ENCODE results near the gene GLB1L. TPM values are rescaled to one million over a fixed set of nuclear protein-coding genes. Genes with fewer than 3 reads are reported as not detected.
A peak's percentile ranks its signal among the peaks of the same experiment; 100 is the strongest.

Gene GLB1L
- total and polyA plus RNA-seq, 2 of the 8 experiments (the other 6 are each of a cell fraction or from before 2014, with no cell fraction given) = 3.7 to 4.0 TPM

DNA sequence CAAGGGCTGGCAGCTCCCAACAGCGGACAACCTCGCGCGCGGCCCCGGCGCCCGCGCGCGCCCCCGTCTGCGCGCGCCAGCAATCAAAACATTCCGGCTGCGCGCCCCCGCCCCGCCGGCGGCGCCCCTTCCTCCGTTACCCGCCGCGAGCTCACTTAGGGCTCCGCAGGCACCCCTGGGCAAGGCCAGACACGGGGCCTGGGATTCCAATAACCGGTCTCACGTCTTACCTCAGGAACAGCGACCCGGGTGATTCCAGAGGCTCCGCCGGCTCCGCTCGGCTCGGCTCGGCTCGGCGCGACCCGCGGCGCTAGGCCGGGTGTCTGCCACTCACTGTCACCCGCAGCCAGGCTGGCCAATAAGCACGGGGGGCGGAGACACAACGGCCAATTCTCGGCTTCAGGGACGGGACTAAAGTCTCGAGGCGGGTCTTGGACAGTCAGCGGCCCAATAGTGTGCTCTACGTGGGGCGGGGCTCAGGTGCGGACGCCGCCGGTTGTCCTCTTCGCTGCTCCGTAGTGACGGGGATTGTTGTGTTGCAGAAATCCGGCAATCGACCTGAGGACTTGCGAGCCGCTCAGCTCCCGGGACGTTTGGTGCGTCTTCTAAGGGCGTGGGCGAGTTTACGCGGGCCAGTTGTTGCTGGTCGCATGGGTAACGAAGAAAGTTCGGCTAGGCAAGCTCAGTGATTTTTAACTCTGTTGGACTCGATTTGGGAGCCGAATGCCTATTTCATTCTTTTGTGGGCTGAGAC lies 15.8 kb downstream of the GLB1L start, which contains the start of the genes ANKZF1 and ATG9A (continued):
- TF ChIP-seq MAX (IDR thresholded peaks at IDR 0.05) = peak; percentile 48; the same call in 1 of the 2 replicates
- TF ChIP-seq GABPA (IDR thresholded peaks at IDR 0.05; ENCODE audit: borderline replicate concordance, insufficient read depth, low read length) = no peak
- TF ChIP-seq ASH2L (IDR thresholded peaks at IDR 0.05; ENCODE audit: low read length) = peak; percentile 48
- no peak for TF ChIP-seq SUZ12 (IDR thresholded peaks at IDR 0.05; ENCODE audit: low read length)
- TF ChIP-seq KDM4A (IDR thresholded peaks at IDR 0.05; ENCODE audit: low read depth, low read length, severe bottlenecking) = peak; percentile 86
- TF ChIP-seq CREB1 (IDR thresholded peaks at IDR 0.05) = peak; percentile 89
- no peak for TF ChIP-seq ZNF274 (IDR thresholded peaks at IDR 0.05; ENCODE audit: borderline replicate concordance, extremely low read depth, low read length)
- TF ChIP-seq MAFK (IDR thresholded peaks at IDR 0.05; ENCODE audit: low read depth, low read length) = no peak
- no peak for TF ChIP-seq GTF2F1 (IDR thresholded peaks at IDR 0.05; ENCODE audit: borderline replicate concordance, low read depth, low read length)
- no peak for TF ChIP-seq CEBPB (IDR thresholded peaks at IDR 0.05; ENCODE audit: low read depth, low read length)
- TF ChIP-seq YY1 (IDR thresholded peaks at IDR 0.05; ENCODE audit: low read depth, low read length) = no peak
- TF ChIP-seq RAD21 (IDR thresholded peaks at IDR 0.05 in 1 of 2, conservative IDR thresholded peaks at IDR 0.05 in 1 of 2; ENCODE audit: low read depth in 2 of 2, low read length in 2 of 2) = peak in 1 of 2 experiments; percentile 6; a peak in 1 of 4 replicates
- no peak for TF ChIP-seq RXRA (IDR thresholded peaks at IDR 0.05; ENCODE audit: insufficient read depth, low read depth, low read length)
- TF ChIP-seq, protein P1, sequence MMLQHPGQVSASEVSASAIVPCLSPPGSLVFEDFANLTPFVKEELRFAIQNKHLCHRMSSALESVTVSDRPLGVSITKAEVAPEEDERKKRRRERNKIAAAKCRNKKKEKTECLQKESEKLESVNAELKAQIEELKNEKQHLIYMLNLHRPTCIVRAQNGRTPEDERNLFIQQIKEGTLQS (IDR thresholded peaks at IDR 0.05; ENCODE audit: insufficient read depth, low read depth, low read length) = no peak
- TF ChIP-seq RNF2 (IDR thresholded peaks at IDR 0.05; ENCODE audit: borderline replicate concordance, low read depth, low read length, missing control alignments, poor library complexity, severe bottlenecking) = no peak
- TF ChIP-seq POU5F1 (IDR thresholded peaks at IDR 0.05; ENCODE audit: low read depth, low read length) = no peak
- TF ChIP-seq CHD1 (IDR thresholded peaks at IDR 0.05; ENCODE audit: low read depth, low read length) = no peak
- no peak for TF ChIP-seq EZH2 (IDR thresholded peaks at IDR 0.05; ENCODE audit: low read depth, low read length, severe bottlenecking)
- TF ChIP-seq POLR2A (IDR thresholded peaks at IDR 0.05; ENCODE audit: control extremely low read depth in 1 of 2, low read depth in 2 of 2, low read length in 2 of 2) = peak; percentile 79 to 90
- TF ChIP-seq, protein P2, sequence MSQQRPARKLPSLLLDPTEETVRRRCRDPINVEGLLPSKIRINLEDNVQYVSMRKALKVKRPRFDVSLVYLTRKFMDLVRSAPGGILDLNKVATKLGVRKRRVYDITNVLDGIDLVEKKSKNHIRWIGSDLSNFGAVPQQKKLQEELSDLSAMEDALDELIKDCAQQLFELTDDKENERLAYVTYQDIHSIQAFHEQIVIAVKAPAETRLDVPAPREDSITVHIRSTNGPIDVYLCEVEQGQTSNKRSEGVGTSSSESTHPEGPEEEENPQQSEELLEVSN (IDR thresholded peaks at IDR 0.05) = no peak
